HG02884 (cell line): ENCODE data around the gene FOXN3.

Experiments used
- ATAC-seq: cut with Tn5 transposase; IDR thresholded peaks from one replicate; pipeline ENCODE4 v1.9.1; 2021; ENCODE audit warnings: mild to moderate bottlenecking, moderate library complexity; ENCODE audit not compliant: unreplicated experiment

FOXN3 gene

DNA sequence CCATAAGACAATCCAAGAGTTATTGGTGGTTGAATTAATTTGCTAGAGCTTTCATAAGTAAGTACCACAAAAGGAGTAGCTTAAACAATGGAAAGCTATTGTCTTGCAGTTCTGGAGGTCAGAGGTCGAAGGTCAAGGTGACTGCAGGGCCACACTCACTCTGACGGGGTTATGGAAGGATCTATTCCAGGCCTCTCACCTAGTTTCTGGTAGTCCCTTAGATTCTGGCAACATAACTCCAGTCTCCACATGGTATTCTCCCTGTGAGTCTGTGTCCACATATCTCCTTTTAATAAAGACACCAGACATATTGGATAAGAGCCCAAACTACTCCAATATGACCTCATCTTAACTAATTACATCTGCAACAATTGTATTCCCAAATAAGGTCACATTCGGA lies 273.4 kb downstream of the FOXN3 start:
- no peak for ATAC-seq

DNA sequence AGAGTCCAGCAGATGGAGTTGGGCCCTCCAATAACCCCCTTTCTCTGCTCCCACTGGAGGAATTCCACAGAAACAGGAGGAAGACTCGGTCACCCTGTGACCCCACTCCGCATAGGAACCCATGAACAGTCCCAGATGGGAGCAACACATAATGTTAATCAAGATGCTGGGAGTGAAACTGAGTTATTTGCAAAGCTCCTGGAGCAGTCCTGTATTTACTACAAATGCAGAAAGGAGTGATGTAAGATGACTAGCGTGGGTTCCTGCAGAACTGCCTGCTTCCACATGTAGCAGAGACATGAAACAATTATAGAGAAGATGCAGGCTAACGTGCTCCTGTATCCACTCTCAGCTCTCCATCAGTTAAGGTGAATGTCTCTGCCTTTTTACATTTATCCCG lies 274.7 kb downstream of the FOXN3 start:
- ATAC-seq = no peak

DNA sequence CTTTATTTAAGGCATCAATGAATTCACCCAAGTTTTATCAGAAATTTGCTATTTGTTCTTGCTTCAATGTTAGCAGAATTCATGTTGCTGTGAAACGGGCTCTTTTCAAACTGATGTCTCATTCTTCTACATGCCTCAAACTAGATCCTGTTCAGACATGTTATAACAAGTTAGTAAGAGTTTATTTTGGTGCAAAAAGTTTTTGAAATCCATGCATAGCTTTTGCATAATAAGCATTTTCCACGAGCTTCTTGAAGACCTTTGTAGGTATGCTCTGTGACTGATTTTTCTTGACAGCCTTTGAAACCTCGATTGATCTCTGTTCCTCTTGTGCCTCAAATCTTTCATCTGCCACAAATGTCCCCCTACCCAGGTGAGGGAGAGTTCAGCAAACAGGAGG lies 275.2 kb downstream of the FOXN3 start:
- ATAC-seq = no peak

DNA sequence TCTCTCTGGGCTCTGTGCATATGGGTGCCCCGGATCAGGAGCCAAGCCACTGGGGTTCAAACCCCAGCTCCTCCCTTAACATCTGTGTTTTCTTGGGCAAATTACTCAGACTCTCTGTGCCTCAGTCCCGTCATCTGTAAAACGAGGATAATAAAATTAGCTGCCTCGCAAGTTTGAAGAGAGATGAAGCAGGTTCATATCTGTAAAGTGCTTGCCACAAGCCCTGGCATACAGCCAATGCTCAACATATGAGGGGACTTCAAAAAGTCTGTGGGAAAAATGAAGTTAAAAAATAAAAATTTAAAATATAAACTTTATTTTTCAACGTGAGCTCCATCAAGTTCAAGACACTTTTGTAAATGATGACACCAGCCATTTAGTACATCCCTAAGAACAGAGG lies 276.7 kb downstream of the FOXN3 start:
- no peak for ATAC-seq

DNA sequence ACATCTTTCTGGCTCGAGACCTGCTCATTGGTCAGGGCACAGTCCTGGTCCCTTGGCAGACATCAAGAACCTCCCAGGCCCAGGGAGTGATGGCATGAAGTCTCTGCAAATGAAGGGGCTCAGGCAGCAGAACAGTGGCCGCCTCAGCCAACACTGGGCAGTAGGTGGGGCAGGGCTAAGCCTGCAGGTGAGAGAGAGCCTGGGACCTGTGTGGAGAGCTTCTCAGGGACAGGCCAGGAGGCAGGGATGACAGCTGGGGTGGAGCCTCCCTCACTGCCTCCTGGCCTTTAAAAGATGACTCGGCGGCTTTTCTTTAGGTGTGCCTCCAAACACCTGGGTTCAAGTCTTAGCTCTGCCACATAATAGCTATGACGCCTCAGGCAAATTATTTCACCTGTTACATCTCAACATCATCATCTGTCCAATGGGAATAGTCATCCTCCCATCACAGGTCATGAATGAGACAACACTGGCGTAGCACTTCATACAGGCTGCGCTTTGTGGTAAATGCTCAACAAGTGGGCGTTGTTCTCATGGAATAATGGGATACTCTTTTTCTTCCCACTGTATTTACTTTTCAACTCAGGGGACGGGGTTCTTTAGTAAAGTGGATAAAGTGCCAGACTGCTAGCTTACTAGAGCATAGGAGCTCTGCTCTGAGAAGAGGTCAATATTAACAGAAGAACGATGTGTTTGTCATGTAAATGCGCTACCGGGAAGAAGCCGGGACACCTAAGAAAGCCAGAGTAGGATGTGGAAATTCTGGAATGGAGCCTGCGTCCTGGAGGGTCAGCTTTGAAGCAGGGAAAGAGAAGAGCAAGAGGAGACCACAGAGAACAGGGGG lies 277.4 kb downstream of the FOXN3 start:
- no peak for ATAC-seq

DNA sequence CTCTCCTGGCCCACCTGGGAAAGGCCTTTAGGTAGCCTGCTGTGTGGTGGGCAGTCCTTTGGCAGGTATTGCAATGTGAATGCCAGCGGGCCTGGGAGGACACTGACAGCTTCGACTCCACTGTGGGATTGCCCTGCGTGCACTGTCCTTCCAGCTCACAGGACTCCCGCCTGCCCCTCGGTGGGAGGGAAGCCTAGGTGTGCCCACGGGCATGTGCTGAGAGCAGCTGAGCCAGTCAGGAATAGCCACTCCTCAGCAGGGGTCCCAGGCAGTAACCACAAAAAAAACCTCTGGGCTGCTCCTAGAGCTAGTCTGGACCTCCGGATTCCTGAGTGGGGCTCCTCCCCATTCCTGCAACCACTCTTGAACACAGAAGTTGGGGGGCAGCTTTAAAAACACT lies 278.2 kb downstream of the FOXN3 start:
- ATAC-seq = no peak

DNA sequence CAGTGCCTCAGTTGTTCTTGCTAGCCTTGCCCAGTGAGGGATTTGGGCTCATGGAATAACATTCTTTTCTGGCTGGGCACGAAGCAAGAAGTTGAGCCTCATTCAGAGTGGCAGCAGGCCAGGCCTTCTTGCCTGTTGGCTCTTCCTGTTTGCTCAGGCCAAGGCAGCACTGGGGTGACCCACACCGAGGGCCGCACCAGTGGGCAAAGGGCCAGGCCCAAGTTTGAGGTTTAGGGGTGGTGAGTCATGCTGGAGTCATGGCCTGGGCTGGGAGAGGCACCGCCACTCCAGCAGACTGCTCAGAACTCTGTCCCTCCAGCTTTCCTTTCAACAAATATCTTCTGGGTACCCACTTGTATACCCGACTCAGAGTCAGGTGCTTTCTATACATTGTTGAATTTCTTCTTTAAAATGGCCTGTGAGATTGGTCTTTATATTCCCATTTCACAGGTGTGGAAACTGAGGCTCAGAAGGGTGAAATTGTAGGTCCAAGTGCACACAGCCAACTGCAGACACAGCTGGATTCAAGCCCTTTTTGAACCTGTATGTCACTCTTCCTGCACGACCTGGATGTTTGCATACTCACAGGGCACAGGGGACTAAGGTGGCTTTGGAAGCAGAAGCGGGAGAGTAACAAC lies 279.4 kb downstream of the FOXN3 start:
- ATAC-seq = no peak

DNA sequence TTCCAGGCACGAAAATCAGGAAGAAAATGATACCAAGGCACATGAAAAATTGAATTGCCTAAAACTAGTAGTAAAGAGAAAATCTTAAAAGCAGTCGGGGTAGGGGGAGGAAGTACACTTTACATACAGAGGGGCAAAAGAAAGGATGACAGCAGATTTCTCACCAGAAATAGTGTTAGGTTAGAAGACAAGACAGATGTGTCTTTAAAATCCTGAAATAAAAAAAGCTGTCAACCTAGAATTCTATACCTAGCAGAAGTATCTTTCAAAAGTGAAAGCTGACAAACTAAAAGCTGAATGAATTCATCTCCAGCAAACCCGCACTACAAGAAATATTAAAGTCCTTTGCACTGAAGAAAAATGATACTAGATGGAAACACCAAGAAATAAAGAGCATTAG lies 280.4 kb downstream of the FOXN3 start:
- no peak for ATAC-seq

DNA sequence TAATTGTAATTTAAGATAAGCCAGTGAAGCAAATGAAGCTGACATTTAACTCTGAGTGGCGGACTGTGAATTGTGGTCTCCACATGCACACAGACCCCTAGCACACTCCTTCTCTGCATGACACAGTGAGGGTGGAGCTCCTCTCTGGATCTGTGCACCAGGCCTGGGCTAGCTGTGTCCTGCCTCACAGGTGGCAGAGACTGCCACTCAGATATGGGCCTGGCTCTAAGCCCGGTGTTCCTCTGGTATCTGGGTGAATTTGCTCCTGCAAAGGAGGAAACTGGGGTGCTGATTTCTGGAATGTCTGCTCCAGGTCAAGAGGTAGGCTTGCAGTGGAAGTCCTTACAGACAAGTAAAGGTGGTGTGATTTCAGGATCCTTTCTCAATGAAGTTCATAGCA lies 282.4 kb downstream of the FOXN3 start:
- ATAC-seq = no peak

DNA sequence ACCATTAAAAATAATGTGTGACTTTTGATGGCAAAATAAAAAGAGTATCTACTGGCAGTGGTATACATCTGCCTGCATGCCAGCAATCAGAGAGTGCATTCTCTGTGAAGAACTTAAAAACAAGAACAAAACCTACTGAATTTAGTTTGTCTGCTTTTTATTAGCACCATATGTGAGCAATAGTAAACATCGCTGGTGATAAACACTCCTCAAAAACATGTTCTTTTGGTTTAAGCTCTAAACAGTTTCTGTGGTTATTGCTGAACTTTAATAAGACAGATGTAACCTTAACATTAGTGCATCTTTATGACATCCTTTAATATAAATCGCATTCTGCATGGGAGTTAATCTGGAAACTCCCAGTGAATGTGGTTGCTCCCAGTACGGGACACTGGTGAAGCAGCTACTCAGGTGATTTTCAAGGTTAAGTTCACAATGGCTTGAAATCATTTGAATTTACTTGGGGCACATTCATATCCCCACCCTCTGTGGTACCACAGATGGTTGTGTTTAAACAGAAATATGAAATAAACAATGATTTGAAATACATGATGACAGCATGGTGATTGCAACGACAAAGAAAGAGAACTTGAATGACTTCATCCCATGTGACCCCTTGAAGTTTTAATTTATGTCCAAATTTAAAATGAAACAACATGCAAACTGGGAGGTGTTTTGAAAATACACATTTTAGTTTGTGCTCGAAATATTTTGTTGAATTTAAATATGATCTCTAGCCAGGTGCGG lies 285.9 kb downstream of the FOXN3 start:
- no peak for ATAC-seq

DNA sequence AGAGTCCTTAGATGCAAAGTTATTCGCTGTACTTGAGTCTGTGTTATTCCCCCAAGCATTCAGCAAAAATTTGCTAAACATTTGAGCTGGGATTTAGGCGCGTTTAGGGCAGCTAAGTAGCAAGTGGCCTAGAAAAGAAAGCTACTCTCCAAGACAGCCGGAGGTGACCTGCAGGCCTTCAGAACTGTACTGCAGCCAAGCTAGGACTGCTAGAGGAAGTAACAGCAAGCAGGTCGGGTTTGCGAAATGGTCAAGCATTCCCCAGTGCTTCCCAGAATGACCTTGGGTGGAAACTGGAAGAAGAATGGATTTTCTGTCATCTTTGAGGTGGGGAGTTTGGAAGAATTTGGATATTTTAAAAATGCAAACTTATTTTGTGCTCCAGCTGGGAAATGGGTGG lies 287.5 kb downstream of the FOXN3 start:
- no peak for ATAC-seq

DNA sequence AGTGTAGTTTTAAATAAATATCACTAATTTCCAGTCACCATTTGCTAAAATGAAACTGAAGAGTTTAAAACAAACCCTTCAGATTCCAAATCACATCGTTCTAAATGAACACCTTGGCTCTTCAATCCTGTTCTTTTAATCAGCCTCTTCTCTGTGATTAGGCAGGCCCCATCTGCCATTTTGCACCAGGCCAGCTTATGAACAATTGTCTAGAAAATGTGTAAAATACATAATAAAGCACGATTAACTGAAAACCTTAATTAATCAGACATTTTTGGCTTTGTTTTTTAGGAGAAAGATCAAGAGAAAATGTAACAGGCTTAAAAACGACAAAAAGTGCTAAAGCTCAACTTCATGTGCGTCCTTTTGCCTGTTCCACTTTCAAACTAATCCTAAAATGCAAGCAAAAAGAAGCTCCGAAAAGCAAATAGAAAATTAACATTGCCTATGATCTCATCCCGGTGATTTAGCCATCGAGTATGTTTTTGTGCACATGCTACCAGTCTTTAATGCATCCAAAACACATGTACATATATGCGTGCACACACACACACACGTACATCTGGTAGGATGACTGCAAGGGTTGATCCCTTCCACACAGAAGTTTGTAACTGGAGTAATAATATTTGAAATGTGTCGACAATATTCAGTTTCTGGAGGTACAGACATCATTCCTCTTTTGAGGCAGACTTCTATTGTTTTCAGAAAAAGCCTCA lies 288.6 kb downstream of the FOXN3 start:
- ATAC-seq = no peak

DNA sequence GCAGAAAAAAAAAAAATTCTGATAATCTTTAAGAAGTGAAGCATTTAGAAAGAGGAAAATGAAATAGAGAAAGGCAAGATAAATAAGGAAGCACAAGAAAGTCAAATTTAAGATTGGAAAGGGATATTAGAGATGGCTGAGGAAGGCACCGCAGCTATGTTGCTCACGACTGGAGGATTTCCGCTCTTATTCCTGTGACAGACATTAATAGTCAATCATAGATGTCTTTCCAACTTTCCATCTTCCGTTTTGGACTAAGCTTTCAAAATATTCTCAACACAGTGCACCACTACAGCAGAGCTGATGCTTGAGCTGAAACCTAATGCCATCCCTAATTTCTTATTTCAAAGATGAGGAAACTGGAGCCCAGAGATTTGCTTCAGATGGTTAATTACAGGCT lies 290.6 kb downstream of the FOXN3 start:
- ATAC-seq = no peak

DNA sequence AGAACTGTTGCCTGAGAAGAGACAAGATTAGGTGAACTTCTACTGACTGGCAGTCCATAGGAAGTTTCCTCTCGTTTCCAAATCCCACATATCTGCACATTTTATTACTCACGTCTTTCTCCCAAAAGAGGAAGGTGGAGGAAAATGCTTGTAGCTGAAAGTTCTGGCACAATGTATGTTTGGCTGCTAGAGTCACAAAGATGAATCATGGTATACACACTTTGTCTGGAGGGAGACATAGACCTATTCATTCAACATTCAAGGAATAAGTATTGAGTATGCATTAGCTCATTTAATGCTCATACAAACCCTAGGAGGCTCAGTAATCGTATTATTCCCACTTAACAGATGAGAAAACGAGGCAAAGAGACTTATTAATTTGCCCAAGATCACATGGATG lies 291.8 kb downstream of the FOXN3 start:
- no peak for ATAC-seq

DNA sequence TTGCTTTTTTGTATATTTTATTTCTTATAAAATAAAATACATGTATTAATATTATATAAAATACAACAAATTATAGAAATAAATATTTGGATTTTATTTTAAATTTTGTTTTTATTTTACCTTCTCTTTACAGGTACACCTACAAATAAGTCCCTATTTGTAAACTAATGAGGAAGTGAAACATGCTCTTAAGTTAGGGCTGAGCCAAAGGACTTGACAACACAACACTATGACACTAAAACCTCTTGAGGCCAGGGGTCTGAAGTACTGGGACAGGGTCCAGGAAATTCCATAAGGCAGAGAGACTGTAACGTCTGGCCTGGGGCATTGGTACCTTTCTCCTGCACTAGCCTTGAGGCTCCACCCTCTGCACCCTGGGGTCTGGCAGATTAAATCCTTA lies 293.2 kb downstream of the FOXN3 start:
- no peak for ATAC-seq

DNA sequence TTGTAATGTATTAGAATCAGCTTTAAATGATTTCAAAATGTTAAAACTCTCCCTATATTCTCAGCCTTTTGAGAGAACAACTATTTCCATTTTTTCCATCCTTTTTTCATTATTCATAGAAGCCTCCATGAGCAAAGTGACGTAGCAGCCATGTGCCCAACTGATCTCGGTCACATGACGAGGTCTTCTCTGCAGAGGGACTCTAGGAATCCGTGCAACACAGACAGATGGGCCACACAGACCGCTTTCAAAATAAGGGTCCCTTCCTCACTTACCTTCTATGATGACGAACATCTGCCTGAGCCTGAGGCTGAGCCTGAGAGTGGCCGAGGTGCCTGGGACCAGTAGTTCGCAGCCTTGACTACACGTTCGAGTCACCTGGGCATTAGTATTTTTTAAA lies 293.8 kb downstream of the FOXN3 start:
- no peak for ATAC-seq

DNA sequence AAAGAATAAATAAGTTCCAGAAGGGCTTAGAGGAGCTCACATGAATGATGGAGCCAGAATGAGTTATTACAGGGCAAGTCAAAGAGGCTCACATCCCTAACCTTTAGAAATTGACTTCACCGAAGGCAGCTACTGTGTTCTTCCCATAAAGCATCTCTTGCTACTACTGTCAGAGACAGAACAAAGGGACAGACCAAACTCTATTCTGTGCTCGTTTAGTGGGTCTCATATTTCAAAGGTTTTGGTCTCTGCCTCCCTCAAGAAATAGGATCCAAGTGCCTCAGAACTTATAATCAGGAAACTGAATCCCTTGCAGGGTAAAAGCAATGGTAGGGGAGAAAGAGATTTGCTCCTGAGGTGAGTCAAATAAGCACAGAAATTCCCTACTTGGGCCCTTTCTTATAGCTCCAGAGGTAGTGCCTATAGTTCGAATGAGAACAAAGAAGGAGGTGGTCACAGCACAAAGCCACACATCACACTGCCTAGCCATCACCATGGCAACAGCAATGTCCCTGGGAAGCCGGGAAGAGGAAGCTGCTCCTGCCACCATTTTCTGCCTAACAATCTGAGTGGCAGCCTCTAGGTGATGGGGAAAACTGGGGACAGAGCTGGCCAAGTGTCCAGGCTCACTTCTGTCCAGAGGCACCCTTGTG lies 294.9 kb downstream of the FOXN3 start:
- ATAC-seq = no peak

DNA sequence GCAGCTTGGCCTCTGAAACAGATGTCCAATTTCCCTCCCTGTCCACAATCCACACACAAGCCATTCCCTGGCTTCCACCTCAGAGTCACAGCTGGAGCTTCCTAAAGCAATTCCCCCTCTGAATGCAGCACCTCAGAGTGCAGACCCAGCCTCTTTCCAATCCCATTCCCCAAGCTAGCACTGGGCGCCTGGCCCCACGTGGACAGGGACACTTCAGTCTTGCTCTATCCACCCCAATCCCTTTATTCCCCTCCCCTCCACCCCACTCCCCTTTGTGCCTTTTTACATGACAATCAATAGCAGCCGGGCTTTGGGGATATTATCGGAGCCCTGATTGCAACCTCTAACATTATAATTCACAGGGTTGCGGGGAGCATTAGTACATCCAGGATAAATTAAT lies 300.0 kb downstream of the FOXN3 start:
- no peak for ATAC-seq

DNA sequence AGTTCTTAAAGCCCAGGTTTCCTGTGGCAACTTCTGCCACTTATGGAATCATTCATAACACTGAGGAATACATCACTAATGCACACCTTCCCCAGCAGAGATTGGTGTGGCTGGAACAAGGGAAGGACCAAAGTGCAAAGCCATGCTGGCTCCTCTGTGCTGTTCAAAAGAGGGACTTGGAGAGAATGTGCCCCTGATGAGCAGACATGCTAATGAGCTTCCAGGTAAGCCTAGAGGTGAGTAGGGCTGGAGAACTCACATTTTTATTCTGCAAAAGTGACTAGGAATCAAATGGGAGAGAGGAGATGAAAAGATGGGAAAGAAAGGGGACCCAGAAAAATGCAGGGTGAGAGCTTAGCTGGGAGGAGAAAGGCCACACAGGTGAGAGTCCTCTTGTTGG lies 302.9 kb downstream of the FOXN3 start:
- no peak for ATAC-seq

DNA sequence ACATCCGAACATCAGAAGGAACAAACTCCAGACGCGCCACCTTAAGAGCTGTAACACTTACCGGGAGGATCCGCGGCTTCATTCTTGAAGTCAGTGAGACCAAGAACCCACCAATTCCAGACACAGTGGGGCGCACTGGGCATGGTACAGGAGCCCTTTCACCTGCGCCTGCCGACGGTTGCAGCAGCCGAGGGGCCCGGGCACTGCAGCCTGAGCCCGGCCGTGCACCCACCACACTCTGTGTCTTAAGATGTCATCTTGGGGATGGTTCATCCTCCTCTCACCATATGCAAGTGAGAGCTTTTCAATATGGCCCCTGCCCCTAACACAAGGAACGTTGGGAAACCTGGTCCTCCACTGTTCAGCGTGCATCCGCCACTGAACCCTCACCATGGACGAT lies 304.3 kb downstream of the FOXN3 start:
- ATAC-seq = no peak
